ENCODE results near the gene PPP2R2C.

PPP2R2C gene

DNA sequence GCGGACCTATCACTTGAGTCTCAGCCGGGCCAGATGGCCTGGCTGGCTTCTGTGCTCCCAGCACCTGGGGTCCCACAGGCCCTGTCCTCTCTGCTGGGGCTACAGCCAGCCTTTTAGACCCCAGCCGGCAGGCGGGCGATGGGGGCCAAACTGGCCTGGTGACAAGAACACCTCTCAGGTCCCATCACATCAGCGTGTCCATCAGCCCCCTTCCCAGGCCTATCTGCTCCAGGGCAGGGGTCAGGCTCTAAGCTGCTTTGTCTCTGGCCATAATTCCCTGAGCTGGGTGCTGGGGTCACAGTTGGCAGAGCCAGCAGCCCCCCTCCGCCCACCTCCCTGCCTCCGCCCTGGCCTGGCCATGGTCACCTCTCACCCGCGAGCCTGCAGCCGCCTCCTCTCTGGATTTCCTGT, 77.7 kb downstream of the PPP2R2C start:
- no peak for DNase-seq

DNA sequence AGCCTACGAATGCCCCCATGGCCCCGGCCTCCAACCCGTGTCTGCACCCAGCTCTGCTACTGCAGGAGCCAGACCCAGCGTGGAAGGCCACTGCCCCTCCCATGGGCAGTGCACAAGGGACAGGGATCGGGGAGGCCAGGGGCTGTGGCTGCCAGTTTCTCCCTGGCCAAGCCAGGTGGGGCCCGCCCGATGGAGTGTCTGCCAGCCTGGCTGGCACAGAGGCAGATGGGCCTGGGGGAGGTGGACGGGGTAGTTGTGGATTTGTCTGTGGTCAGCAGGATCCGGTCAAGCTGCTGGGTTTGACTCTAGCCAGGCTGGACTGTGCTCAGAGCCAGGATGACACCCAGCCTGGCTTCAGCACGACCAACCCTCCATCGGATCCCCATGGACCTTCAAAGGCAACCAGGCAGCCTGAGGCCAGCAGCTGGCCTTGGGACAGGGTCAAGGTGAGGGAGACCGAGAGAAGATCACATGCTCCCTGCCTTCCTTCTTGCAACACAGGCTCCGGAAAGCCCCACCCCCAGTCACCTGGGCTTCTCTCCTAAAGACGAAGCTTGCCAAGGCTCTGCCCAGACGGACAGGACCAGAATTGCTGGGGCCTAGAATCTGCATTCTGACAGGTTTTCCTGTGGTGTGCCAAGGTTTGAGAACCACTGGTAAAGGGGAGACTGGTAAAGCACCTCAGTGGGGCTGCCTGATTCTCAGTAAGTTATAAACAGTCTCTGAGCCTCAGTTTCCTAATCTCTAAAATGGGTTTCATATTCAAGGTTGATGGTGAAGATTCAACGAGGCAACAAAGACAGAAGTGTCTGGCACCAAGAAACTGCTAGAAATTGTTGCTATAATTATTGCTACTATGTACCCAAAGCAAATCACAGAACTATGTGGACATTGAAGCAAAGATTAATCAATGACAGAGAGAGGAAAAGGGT, 78.6 kb downstream of the PPP2R2C start:
- no peak for DNase-seq

DNA sequence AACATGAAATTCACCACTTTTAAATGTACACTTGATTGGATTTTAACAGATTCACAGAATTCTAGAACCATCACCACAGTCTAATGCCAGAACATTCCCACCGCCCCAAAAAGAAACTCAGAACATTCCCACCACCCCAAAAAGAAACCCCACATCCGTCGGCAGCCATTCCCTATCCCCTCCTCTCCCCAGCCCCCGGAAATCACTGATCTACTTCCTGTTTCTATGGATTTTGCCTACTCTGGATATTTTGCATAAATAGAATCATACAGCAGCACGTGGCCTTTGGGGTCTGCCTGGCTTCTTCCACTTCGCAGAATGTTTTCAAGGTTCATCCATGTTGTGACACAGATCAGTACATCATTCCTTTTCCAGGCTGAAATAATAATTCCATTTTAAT, 79.3 kb downstream of the PPP2R2C start:
- DNase-seq: no peak

DNA sequence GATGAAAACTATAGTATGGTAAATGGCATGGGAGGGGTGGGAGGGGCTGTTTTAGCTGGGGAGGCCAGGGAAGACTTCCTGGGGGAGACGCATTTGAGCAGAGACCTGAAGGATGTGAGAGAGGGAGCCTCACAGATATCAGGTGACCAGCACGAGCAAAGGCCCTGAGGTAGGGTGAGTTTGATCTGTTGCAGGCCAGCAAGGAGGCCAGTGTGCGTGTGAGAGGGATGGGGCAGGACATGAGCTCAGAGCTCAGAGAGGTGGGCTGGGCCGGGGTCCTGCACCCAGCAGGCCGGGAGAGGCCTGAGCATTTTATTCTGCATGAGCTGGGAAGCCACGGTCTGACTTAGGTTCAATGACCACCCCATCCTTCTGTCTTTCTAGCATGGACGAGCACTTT, 80.0 kb downstream of the PPP2R2C start:
- DNase-seq: no peak

DNA sequence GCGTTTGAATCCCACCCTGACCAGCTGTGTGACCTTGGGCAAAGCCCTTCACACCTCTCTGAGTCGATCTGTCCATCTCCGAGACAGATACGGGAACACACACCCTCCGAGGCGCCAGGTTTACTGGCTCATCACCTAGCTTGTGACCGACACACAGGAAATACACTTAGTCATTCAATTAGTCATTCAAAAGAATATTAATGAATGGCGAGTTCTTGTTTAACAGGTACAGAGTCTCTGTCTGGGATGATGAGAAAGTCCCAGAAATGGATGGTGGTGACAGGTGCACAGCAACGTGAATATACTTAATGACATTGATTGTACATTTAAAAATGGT, 80.6 kb downstream of the PPP2R2C start:
- DNase-seq: no peak

DNA sequence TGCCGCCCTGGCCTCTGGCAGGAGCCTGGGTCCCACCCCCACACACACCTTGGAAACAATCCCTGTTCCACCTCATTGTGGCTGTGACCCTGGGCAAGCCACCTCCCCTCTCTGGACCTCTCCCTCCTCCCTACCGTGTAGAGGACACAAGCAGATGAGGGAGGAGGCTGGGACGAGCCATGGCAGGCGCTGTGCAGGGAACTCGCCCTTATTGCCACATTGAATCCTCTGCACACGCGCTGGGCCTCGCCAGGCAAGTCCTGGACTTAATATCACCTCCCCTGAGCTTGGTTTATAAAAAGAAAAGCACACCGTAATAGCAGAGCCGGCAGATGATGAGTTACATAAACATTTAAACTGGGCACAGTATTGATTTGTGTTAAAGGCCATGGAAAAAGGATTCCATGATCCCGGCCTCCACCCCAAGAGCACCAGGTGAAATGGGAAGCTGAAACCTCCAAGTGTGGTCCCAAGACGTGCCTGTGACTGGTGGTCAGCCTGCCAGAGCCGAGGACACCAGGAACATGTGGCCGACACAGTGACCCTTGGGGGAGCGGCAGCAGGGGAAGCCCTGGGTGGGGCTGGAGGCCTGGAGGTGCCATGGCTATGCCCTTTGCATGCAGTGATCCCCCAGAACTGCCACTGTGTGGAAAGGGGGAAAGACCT, 81.1 kb downstream of the PPP2R2C start:
- DNase-seq: no peak

DNA sequence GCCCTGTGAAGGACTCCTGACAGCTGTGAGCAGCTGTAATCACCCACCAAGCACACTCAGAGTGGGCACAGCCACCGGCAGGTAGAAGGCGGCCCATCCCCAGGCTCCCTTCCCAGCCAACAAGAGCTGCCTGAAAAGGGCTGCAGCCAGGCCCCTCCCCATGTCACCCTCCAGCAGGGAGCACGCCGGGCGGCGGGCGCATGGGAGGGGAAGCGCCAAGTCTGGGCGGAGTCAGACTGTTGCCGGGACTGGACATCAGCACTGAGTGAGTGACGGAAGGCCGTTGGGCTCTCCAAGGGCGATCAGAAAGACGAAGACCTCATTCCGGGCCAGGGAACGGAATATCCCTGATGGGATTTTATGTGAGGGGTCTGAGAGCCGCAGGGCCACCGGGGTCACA, 82.1 kb downstream of the PPP2R2C start:
- DNase-seq: no peak

DNA sequence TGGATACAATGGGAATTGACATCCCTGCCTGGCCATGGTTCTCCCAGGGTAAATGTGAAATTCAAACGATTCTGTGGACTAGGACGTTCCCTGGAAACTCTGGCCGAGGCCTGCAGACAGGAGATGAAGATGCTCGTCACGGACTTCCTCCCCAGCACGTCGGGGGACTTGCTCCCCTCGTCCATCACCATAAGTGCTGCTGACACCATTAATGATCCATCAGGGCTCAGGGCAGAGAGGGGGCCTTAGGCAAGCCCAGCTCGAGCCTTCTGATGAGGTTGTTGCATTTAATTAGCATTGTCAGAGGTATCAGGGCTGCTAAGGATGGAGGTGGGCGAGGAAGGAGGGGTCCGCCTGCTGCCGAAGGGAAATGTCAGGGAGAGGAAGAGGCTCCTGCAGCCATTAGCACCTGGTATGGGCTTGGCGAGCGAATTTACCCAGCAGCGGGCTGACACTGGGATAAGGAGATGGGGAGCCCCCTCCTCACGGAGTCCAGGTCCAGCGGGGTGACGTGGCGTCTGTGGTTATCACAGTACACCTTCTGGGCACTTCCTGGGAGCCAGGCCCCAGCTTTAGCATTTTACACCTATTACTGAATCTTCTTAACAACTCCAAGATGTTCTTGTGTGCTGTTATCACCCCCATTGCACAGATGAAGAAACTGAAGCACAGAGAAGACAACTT, 83.1 kb downstream of the PPP2R2C start:
- no peak for DNase-seq

DNA sequence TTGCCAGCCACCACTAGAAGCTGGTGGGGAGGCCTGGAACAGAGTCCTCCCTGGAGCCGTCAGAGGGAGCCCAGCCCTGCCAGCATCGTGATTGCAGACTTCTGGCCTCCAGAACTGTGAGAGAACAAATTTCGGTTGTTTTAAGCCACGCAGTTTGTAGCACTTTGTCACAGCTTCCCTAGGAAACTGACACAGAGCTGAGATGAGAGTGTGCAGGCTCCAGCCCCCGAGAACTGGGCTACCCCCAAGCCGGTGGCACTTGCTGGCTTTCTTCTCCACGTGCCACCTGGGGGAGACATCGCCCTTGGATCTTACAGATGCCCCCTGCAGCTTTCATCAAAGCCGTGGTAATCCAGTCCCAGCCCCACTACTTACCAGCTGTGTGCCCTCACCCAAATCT, 83.7 kb downstream of the PPP2R2C start:
- DNase-seq: no peak

DNA sequence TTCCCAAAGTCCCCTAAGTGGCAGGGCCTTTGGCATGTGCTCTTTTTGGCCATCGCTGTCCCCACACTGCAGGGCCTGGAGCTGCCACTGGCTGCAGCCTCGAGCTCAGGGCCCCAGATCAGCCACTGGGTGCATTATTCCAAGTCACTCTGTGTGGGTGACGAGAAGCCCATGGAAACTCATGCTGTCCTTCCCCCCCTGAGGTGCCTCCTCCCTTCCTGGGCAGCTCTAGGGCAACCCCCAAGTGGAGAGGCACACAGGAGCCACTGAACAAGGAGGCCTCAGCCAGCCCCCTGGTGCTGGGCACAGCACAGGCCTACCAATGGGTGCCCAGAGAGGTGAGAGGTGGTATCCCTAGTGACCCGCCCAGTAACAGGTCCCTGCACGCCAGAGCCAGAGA, 84.5 kb downstream of the PPP2R2C start:
- no peak for DNase-seq

DNA sequence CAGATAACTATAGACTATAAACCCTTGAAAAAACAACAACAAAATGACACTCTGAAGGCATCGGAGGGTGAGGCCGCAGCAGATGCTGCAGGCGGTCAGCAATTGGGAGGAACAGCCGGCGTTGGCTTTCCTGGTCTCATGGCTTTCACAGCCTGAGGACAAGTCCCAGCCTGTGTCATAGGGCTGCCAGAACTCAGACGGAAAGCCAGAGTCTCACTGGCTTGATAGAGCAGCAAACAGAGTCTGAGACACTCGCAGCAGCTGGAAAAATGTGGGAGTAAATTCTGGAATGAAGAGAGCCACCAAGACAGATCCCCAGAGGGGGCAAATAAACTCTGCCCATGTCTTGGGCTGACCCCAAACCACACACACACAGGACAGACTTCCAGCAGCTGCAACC, 86.3 kb downstream of the PPP2R2C start:
- DNase-seq: no peak

DNA sequence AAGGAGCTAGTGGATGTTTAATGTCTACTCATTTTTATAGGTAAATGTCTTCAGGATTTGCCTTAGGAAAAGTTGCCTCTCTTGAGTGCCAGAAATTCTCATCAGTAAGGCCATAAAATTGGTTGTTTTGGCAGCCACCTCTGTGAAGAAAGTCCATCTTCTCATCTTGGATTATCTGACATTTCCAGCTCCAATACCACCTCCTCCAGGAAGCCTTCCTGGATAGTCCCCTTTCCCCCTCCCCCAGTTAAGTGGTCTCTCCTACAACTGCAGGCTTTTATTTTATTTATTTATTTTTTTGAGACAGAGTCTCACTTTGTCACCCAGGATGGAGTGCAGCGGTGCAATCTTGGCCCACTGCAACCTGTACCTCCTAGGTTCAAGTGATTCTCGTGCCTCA, 87.1 kb downstream of the PPP2R2C start:
- no peak for DNase-seq

DNA sequence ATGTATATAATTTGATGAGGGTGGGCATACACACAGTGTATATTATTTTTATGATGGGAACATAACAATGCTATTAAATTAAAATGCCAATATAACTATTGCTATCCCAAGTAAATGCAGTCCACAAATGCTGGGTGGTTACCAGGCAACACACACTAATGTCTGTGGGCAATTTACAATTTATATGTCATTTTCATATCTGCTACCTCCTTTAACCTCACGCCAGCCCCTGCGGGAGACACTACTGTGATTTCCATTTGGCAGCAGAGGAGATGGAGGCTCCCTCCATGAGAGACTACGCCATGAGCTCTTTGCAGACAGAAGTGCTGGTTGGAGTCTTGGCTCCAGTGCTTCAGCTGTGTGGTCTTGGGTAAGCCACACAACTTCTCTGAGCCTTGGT, 87.9 kb downstream of the PPP2R2C start:
- DNase-seq: no peak

DNA sequence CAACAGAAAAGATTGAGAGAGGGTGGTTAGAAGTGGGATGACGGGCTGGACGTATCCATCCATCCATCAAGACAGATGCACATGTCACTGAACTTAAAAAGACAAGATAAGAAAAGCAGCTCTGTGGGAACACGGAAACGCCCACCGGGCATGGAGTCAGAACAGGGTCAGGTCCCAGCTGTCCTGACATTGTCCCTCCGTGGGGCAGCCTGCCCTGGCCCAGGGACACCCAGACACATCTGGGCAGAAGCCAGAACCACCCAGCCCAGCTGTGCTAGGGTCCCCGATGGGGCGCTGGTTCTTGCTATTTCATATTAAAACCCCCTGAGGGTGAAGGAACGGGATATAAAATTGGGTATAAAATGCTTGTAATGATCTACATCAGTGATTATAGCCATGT, 88.5 kb downstream of the PPP2R2C start:
- DNase-seq: no peak

DNA sequence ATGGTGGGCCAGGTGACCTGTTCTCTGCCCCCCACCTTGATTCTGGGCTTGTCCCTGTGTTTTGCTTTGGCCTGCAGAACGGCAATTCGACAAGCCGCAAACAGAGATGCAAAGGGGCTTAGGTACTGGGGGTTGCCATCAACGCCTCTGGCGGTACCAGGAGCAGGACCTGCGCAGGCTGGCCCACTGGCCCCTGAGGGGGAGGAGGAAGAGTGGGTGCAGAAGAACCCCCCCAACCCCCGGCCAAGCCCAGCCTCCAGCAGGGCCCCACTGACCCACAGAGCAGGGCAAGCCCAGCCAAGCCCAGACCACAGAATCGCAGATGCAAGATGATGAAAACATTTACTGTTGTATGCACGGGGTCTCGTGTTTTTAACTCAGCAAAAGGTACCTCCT, 89.4 kb downstream of the PPP2R2C start:
- DNase-seq: no peak

DNA sequence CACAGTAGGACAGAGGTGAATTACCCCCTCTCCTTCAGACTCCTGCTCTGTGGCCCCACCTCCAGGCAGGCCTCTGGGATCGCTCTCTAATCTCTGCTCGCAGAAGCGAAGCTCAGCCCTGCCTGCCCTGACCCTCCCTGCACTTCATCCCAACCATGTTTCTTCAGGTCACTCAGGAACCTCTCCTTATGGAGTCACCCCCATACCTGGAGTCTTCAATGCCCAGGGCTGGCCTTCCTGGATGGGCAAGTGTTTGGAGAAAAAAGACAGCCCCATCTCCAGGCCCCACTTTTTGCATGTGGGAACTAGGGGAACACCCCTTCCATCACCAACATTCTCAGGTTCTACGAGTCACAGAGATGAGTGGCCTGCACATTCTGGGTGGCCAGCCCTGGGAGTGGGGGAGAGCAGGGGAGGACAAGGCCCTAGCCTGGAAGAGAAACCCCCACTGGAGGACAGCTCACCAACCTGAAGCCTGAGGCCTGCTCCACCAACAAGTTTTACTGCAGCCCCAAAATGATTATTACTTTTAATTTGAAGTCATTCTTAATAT, 90.8 kb downstream of the PPP2R2C start:
- no peak for DNase-seq

DNA sequence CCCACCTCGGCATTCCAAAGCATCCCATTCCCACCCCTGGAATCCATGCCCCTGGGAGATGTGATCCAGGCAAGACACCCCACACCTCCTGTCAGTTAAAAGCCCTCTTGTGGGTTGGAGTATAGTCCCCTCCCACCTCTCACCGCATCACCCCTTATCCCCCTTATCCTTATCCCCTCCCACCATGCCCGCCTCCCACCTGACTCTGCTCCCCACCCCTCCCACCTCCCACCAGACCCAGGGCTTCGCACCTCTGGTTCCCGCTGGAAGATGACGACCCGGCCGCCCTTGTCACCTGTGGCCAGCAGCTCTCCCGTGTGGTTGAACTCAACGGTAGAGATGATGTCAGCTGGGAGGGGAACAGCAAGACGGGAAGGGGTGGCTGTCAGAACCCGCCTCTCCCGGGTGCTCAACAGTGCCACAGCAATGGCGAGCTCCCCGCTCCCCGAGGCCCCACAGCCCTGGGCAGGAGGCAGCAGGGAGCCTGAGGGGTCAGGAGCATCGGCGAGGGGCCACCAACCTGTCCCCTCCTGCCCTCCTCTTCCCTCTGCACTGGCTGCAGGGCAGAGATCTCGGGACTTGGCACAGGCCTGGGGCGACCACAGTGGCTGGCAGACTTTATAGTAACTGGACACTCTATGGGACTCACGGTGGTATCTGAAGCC, 91.5 kb downstream of the PPP2R2C start:
- no peak for DNase-seq

DNA sequence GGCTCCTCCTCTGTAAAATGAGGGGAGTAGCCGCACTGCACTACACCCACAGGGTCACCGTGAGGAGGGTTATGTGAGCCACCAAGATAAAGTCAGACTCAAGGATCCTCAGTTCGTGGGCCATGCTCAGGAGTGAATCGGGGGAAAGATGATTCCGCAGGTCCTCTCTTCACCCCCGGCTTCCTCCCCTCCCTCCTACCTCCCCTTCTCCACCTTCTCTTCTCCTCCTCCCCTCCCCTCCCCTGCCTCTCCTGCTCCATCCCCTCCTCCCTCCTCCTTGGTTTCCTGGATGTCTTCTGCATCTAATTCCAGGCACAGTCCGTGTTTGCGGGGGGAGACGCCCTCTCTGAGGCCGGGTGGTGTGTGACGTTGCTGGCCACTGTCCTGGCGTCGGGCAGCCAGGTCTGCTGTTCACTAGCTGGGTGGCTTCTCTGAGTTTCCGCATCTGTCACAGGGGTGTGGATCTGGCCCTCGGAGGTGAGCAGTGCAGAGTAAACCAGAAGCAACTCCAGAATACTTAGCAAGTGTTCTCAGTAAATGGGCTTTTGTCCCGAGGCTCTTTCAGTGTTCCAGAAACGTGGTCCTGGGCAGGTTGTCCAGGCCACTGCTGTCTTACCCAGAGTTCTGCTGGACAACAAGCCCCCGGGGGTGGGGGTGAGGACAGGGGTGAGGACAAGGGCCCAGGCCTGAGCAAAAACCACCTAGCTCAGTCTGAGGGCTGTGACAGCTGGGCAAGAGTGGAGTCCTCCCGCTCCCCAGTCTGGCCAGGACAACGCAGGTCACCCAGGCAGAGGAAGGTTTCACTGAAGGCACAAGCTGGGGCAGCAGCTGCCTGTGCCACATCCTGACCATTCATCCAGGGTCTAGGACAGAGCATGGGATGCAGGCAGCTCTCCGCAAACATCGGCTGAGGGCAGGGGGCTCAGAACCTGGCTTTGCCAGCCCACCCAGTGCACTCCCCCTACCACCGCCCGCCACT, 92.4 kb downstream of the PPP2R2C start:
- DNase-seq: no peak

DNA sequence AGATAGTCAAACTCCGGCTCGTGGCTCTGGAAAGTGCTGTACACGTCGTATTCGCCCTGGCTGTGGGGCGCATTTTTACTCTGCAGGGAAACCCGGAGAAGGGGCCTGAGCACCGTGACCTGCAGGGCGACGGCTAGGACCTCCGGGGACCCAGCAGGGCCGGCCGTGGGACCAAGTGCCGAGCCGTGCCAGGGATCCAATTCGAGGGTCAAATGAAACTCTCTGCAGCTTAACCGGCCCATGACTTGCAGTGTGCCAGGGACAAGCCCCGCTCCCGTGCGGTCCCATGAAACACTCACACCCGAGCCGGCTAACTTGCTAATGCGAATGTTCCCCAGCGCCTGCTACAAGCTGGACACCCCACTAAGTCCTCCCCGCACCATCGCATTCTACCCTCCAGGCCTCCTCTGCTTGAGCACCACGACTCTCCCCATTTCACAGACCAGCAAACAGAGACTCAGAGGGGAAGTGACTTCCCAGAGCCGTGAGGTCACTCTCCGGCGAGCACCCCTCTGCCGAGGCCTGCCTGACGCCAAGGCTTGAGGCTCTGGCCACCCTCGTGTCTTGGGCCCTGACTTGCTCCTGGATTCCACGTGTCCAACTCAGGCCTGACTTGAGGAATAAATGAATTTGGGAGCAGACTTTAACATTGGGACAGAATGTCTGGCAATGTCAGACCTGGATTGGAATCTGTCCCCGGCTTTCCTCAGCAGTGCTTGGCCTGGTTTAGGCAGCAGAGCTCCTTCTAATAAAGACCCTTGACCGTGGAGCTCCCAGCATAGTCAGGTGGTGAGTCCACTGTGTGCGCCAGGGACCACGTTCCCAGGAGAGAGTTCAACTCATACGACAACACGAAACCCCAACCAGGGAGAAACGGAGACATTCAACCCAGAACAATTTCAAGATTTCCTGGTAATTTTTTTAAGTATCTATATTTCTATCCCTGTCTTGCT, 93.6 kb downstream of the PPP2R2C start:
- no peak for DNase-seq

DNA sequence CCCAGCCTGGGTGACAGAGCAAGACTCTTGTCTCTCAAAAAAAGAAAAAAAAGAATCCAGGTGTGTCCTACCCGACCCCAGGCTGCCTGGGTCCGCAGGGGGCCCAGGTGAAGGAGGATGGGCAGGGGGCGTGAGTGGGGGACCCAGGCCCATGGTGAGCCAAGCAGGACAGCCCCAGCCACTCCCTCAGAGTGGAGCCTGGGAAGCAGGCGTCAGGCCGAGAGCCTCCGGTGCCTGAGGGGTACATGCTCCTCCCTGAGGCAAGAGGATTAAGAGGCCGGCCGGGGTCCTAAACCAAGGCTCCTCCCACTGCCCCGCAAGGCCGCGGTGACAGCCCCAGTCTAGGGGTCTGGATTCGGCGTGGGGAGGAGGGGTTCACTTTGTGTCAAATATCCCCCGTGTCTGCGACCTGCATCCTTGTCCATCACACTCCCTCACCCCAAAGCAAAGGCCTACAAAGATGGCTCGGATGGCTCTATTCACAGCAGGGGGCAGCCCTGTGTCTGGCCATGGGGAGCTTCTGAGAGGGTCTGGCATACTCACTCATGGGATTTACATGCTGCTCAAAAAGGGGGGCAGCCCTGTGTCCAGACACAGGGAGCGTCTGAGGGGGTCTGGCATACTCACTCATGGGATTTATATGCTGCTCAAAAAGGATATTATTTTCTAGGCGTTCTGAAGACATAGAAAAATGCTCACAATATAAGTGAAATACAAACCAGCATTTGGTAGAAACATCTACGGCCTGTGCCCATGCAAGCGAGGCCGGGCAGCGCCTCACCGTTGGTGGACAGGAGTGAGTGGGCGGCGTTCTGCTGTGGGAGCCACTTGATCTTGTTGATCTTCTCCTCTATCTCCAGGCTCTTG, 94.6 kb downstream of the PPP2R2C start:
- no peak for DNase-seq
